Psoas muscle (tissue), 8 donors: Measurements from ENCODE around the gene ERC2. TPM values are rescaled to one million over a fixed set of nuclear protein-coding genes. Genes with fewer than 3 reads are reported as not detected.
A peak's percentile ranks its signal among the peaks of the same experiment; 100 is the strongest.

Experiments used
- ATAC-seq, 4 donors: fragments of 200-7000 bp; cut with Tn5 transposase; one replicate each; pipeline ENCODE4 v1.9.1; 2020; ENCODE audit warnings: moderate library complexity in 3 of 4, mild to moderate bottlenecking in 2 of 4
- DNase-seq, 2 donors: peaks; one replicate each; pipeline ENCODE4 v3.0.0-alpha.2; 2020
- H3K27ac ChIP-seq: fragments of 200-600 bp; one replicate; pipeline ENCODE4 v1.8.0; 2022
- H3K27me3 ChIP-seq, 3 donors: fragments of 200-600 bp in 1 of 3; one replicate each; pipeline versions ENCODE4 v1.6.1 to v1.8.0; 2013 to 2022; ENCODE audit warnings: low read length in 2 of 3, mild to moderate bottlenecking in 2 of 3, moderate library complexity in 1 of 3; ENCODE audit not compliant: insufficient read depth in 3 of 3
- H3K36me3 ChIP-seq, 2 donors: fragments of 200-600 bp in 1 of 2; one replicate each; pipeline versions ENCODE4 v1.6.1 to v1.8.0; 2013 to 2022; ENCODE audit warnings: low read depth in 1 of 2, mild to moderate bottlenecking in 1 of 2, moderate library complexity in 1 of 2; ENCODE audit not compliant: insufficient read depth in 1 of 2
- H3K4me1 ChIP-seq: fragments of 200-600 bp; one replicate; pipeline ENCODE4 v1.8.0; 2022
- H3K4me3 ChIP-seq: fragments of 200-600 bp; one replicate; pipeline ENCODE4 v1.8.0; 2022; ENCODE audit warnings: mild to moderate bottlenecking
- H3K9me3 ChIP-seq: fragments of 200-600 bp; one replicate; pipeline ENCODE4 v1.8.0; 2022
- CTCF ChIP-seq: fragments of 200-600 bp; IDR thresholded peaks from one replicate; pipeline ENCODE4 v1.8.0; 2022; ENCODE audit warnings: antibody characterized with exemption
- WGBS, 3 donors: extraction: QIAGEN DNeasy Blood & Tissue Kit; methylation state at CpG; one replicate each; pipeline versions ENCODE4 v1.1.6 to v1.1.7; 2013; 5-methylcytosine and 5-hydroxymethylcytosine counted together
- intact Hi-C, 2 donors: fragments of 100-400 bp; cut with DNase I; formaldehyde crosslinking; loops; one replicate each; pipeline versions ENCODE4 v1.11.0 to v1.14.2; 2022
- polyA plus RNA-seq, 3 donors: library from polyadenylated mRNA; stranded (reverse); fragments of 200-250 nt; gene quantifications; one replicate each; pipeline ENCODE4 v1.2.3, GENCODE V29; 2013
- total RNA-seq, 4 donors: library from RNA; stranded (reverse); fragmentation: NEBNext Ultra II Directional in 2 of 4; extraction: Animal tissue kit (Norgen Biotek cat#: 25700) in 2 of 4; gene quantifications; one replicate each; pipeline versions ENCODE4 v1.2.1 to v1.2.4, GENCODE V29; 2021 to 2023
- donor health status: healthy with polysubstance abuse.
- donor health status: DM: no; HTN: no; CAD: no; lungs with moderate emphysema.
- donor health status: Bipolar disorder and iron deficiency.
- donor health status: healthy.
- donor health status: DM: yes; HTN: yes; CAD: no.
- donor health status: DM: no; HTN: no; CAD: no.
- donor health status: DM: no; HTN: no; CAD: no.
- donor health status: DM: yes; HTN: yes; CAD: no.

ERC2 gene
- total and polyA plus RNA-seq, 7 donors: 0.04 to 0.15 TPM; not detected in 5

- intact Hi-C loops: no loop called here
- TF ChIP-seq CTCF: no peak
- H3K36me3 ChIP-seq: no peaks in the 10 kb centered on the region
- no peaks in the 10 kb centered on the region for H3K9me3 ChIP-seq
- no peak overlapping the region for H3K4me3 ChIP-seq
- ATAC-seq (peak in 1 of 4 donors; percentile 15), DNase-seq (peak; percentile 26 to 63)
- no peaks in the 10 kb centered on the region for H3K27me3 ChIP-seq
- H3K4me1 ChIP-seq: no peaks in the 10 kb centered on the region
- H3K27ac ChIP-seq: no peak overlapping the region
- 56 to 58% (median 57%) methylated on average over 6 of the region's 6 CpGs for WGBS, 3 donors
Observed at GRCh38 chr3:55521738-55522421, 946.4 kb downstream of the ERC2 start.

- 80 to 82% (median 82%) methylated on average over 9 of the region's 9 CpGs for WGBS, 3 donors
- intact Hi-C loops: no loop called here
- TF ChIP-seq CTCF: no peak
- DNase-seq: no peak
- Histone ChIP-seq H3K27me3 (no peaks in the 10 kb centered on the region), H3K4me1 (no peaks in the 10 kb centered on the region), H3K9me3 (no peaks in the 10 kb centered on the region), H3K4me3 (no peak overlapping the region), H3K36me3 (no peaks in the 10 kb centered on the region), H3K27ac (no peak overlapping the region)
- ATAC-seq: no peak
Observed at GRCh38 chr3:55521064-55521737, 947.1 kb downstream of the ERC2 start.

- Histone ChIP-seq H3K36me3 (no peaks in the 10 kb centered on the region), H3K4me3 (no peak overlapping the region), H3K27me3 (peaks cover 0 to 5% (median 0%) of the 10 kb centered on the region in 3 donors), H3K4me1 (no peaks in the 10 kb centered on the region), H3K9me3 (no peaks in the 10 kb centered on the region), H3K27ac (no peak overlapping the region)
- DNase-seq (no peak), ATAC-seq (no peak)
- 76 to 88% (median 86%) methylated on average over 3 of the region's 3 CpGs for WGBS, 3 donors
- TF ChIP-seq CTCF: no peak
- intact Hi-C loops: no loop called here
Observed at GRCh38 chr3:55519019-55519418, 949.2 kb downstream of the ERC2 start.

- no peaks in the 10 kb centered on the region for H3K4me1 ChIP-seq
- no peak overlapping the region for H3K27ac ChIP-seq
- TF ChIP-seq CTCF: no peak
- no peak overlapping the region for H3K4me3 ChIP-seq
- H3K9me3 ChIP-seq: no peaks in the 10 kb centered on the region
- peaks cover 0 to 5% (median 0%) of the 10 kb centered on the region in 3 donors for H3K27me3 ChIP-seq
- H3K36me3 ChIP-seq: no peaks in the 10 kb centered on the region
- intact Hi-C loops: no loop called here
- DNase-seq (no peak), ATAC-seq (no peak)
- WGBS, 3 donors: 68 to 73% (median 73%) methylated on average over 6 of the region's 6 CpGs
Observed at GRCh38 chr3:55518451-55518850, 949.8 kb downstream of the ERC2 start.
